Upper lobe of right lung (tissue), 1 donor: ENCODE measurements around the gene PHAF1. TPM values are rescaled to one million over a fixed set of nuclear protein-coding genes. Genes with fewer than 3 reads are reported as not detected.
"Not testable (repeated sequence)": the region's sequence is repeated elsewhere in the genome, so short reads cannot be mapped to it uniquely, and the experiment has no call there.

Experiments
- ATAC-seq: fragments of 200-7000 bp; cut with Tn5 transposase; one replicate; pipeline ENCODE4 v1.9.1; 2020; ENCODE audit warnings: mild to moderate bottlenecking, moderate library complexity
- DNase-seq: peaks from one replicate; pipeline ENCODE4 v3.0.0-alpha.2; 2020
- H3K27ac ChIP-seq: fragments of 200-600 bp; one replicate; pipeline ENCODE4 v1.8.0; 2022
- H3K27me3 ChIP-seq: fragments of 200-600 bp; one replicate; pipeline ENCODE4 v1.8.0; 2022; ENCODE audit warnings: mild to moderate bottlenecking
- H3K36me3 ChIP-seq: fragments of 200-600 bp; one replicate; pipeline ENCODE4 v1.8.0; 2022
- H3K4me1 ChIP-seq: fragments of 200-600 bp; one replicate; pipeline ENCODE4 v1.8.0; 2022
- H3K4me3 ChIP-seq: fragments of 200-600 bp; one replicate; pipeline ENCODE4 v1.8.0; 2022; ENCODE audit warnings: mild to moderate bottlenecking
- H3K9me3 ChIP-seq: fragments of 200-600 bp; one replicate; pipeline ENCODE4 v1.8.0; 2022
- intact Hi-C: fragments of 100-400 bp; cut with DNase I; formaldehyde crosslinking; loops from one replicate; pipeline ENCODE4 v1.11.0; 2022
- total RNA-seq: library from RNA; stranded (reverse); fragmentation: NEBNext Ultra II Directional; extraction: Animal tissue kit (Norgen Biotek cat#: 25700); gene quantifications from one replicate; pipeline ENCODE4 v1.2.1, GENCODE V29; 2021
- TF ChIP-seq, protein P1 (sequence below): fragments of 200-600 bp; IDR thresholded peaks from one replicate; pipeline ENCODE4 v1.8.0; 2022; ENCODE audit warnings: antibody characterized with exemption
- donor health status: DM: no; HTN: yes; CAD: no; lungs with severe emphysema.

The PHAF1 gene
- total RNA-seq, 1 donor from 2014 or later, result 16.4 TPM

DNA sequence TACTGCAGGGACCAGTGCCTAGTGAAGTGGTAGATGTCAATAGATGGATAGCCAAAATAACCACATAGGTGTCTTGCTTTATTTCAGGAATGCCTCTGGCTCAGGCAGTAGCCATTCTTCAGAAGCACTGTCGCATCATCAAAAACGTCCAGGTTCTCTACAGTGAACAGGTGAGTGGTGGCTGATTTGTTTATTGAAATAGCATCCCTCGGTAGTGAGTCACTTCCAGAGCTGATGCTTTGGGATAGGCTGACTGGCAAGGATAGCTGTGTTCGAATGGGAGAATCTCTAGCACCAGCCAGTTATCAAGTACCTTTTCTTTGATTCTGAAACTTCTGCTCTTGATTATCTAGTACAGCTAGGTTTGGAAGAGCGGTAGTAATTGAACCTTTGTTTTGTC is 10.3 kb downstream of the PHAF1 start:
- peaks cover 48% of the 10 kb centered on the region for H3K36me3 ChIP-seq
- TF ChIP-seq, protein P1, sequence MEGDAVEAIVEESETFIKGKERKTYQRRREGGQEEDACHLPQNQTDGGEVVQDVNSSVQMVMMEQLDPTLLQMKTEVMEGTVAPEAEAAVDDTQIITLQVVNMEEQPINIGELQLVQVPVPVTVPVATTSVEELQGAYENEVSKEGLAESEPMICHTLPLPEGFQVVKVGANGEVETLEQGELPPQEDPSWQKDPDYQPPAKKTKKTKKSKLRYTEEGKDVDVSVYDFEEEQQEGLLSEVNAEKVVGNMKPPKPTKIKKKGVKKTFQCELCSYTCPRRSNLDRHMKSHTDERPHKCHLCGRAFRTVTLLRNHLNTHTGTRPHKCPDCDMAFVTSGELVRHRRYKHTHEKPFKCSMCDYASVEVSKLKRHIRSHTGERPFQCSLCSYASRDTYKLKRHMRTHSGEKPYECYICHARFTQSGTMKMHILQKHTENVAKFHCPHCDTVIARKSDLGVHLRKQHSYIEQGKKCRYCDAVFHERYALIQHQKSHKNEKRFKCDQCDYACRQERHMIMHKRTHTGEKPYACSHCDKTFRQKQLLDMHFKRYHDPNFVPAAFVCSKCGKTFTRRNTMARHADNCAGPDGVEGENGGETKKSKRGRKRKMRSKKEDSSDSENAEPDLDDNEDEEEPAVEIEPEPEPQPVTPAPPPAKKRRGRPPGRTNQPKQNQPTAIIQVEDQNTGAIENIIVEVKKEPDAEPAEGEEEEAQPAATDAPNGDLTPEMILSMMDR, result no peak
- H3K27ac ChIP-seq, result no peak overlapping the region
- intact Hi-C loops, result no loop called here
- no peaks in the 10 kb centered on the region for H3K9me3 ChIP-seq
- ATAC-seq (no peak), DNase-seq (no peak)
- no peaks in the 10 kb centered on the region for H3K27me3 ChIP-seq
- H3K4me1 ChIP-seq, result no peaks in the 10 kb centered on the region
- H3K4me3 ChIP-seq, result no peak overlapping the region

DNA sequence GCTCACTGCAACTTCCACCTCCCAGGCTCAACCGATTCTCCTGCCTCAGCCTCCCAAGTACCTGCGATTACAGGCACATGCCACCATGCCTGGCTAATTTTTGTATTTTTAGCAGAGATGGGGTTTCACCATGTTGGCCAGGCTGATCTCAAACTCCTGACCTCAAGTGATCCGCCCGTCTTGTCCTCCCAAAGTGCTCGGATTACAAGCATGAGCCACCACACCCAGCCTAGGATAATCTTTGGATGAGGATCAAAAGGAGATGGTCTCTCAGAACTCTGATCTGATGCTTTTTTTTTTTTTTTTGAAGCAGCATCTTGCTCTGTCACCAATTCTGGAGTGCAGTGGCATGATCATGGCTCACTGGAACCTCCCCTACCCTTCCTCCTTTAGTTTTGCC is 13.1 kb downstream of the PHAF1 start:
- H3K27me3 ChIP-seq, ATAC-seq, H3K4me3 ChIP-seq, intact Hi-C loops, H3K4me1 ChIP-seq, DNase-seq, H3K9me3 ChIP-seq, H3K27ac ChIP-seq: not testable (repeated sequence)
- H3K36me3 ChIP-seq, result peaks cover 61% of the 10 kb centered on the region

DNA sequence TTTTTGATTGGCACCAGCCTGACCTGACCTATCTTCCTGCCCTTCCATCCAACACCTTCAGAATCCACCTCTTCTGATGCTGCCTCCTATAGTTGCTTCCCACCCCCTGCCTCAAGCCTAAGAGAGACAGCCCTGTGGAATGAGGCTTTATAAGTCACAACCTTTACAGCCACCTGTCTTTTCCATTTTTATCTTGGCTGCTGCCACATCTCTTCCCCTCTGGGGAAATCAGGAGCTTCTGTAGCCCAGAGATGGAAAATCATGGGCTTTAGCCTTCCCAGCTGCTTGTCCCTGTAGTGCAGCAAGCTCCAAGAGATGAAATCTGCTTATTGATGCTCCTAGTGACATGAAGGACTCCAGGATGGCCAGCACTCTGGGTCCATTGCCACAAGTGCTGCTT is 18.7 kb downstream of the PHAF1 start:
- no peak for ATAC-seq

DNA sequence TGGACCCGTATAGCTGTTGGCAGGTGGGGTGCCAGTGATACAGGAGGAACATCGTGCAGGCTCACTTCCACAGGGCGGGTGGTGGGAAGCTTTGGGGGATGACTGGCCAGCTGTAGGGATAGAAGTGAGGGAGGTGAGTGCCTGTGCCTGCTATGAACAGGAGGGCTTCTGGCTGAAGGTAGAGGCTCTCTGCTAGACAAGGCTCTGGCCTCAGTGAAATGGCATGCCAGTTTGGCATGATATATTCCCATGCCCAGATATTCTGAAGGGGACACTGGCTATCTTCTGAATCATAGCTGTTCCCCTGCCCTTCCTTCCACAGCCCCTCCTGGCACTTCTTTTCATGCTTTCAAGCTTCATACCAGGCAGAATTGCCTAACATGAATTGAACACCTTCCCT is 19.1 kb downstream of the PHAF1 start:
- peaks cover 66% of the 10 kb centered on the region for H3K36me3 ChIP-seq
- DNase-seq (no peak), ATAC-seq (no peak)
- H3K4me3 ChIP-seq, result no peak overlapping the region
- no peaks in the 10 kb centered on the region for H3K4me1 ChIP-seq
- H3K9me3 ChIP-seq, result no peaks in the 10 kb centered on the region
- H3K27ac ChIP-seq, result no peak overlapping the region
- H3K27me3 ChIP-seq, result no peaks in the 10 kb centered on the region
- TF ChIP-seq, protein P1, result no peak
- intact Hi-C loops, result no loop called here

More for the DNA sequence above, 18.7 kb downstream of the PHAF1 start:
- H3K36me3 ChIP-seq, result peaks cover 66% of the 10 kb centered on the region
- H3K27ac ChIP-seq, result no peak overlapping the region
- TF ChIP-seq, protein P1, result no peak
- no peak for DNase-seq
- intact Hi-C loops, result no loop called here
- H3K4me3 ChIP-seq, result no peak overlapping the region
- no peaks in the 10 kb centered on the region for H3K4me1 ChIP-seq
- H3K27me3 ChIP-seq, result no peaks in the 10 kb centered on the region
- no peaks in the 10 kb centered on the region for H3K9me3 ChIP-seq

DNA sequence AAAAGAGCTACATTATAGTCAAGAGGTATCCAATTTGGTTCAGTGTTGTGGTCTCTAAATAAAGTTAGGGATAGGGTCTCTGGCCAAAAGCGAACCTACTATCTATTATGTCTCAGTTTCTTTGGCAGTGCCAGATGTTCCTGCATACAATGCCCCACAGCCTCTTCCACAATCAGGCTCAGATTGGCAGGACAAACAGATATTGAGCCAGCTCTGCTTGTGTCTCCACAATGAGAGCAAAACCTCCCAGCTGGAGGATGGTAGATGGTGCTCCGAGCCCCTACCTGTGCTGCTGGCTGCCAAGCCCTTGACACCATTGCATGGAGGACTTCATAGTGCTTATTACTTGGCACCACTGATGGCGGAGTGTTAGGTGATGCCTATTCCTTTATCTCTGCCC is 19.7 kb downstream of the PHAF1 start:
- TF ChIP-seq, protein P1, result no peak
- intact Hi-C loops, result no loop called here
- ATAC-seq, result no peak

DNA sequence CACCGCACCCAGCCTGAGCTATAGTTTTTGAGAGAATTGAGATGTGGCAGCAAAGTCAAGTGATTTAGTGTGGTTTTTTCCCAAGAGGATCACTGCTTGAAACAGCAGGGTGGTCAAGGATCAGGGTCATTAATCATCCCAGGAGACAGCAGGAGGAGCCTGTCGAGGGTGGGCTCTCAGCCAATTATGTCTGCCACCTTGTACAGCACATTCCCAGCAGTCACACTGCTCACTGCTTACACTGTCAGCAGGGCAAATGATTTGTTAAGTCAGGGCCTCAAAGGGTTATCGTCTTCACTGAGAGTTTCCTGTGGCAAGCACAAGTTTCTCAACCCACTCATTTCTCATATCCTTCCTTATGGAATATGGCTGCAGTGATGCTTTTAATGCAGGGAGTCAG is 27.9 kb downstream of the PHAF1 start:
- H3K9me3 ChIP-seq, result no peaks in the 10 kb centered on the region
- TF ChIP-seq, protein P1, result no peak
- no peak for DNase-seq
- H3K4me3 ChIP-seq, result no peak overlapping the region
- no peak overlapping the region for H3K27ac ChIP-seq
- ATAC-seq, result no peak
- H3K36me3 ChIP-seq, result peaks cover 98% of the 10 kb centered on the region
- no peaks in the 10 kb centered on the region for H3K27me3 ChIP-seq
- no peaks in the 10 kb centered on the region for H3K4me1 ChIP-seq
- intact Hi-C loops, result no loop called here

More for the DNA sequence above, 19.7 kb downstream of the PHAF1 start:
- H3K9me3 ChIP-seq, result no peaks in the 10 kb centered on the region
- H3K27ac ChIP-seq, result no peak overlapping the region
- H3K36me3 ChIP-seq, result peaks cover 66% of the 10 kb centered on the region
- H3K4me1 ChIP-seq, result no peaks in the 10 kb centered on the region
- H3K27me3 ChIP-seq, result no peaks in the 10 kb centered on the region
- no peak overlapping the region for H3K4me3 ChIP-seq
- DNase-seq, result no peak
